Vagina (tissue), 2 donors: ENCODE results near the gene PSMD3. TPM values are rescaled to one million over a fixed set of nuclear protein-coding genes. Genes with fewer than 3 reads are reported as not detected.
A peak's percentile ranks its signal among the peaks of the same experiment; 100 is the strongest.

Source experiments
- DNase-seq, 2 donors: peaks; one replicate each; pipeline ENCODE4 v3.0.0-alpha.2; 2017; ENCODE audit errors: extremely low spot score in 2 of 2
- H3K27ac ChIP-seq: fragments of 200-600 bp; sonication (generic); one replicate; pipeline ENCODE4 v1.5.1; 2019
- H3K27me3 ChIP-seq: fragments of 200-600 bp; sonication (generic); one replicate; pipeline ENCODE4 v1.5.1; 2019
- H3K36me3 ChIP-seq, 2 donors: fragments of 200-600 bp; sonication (generic); one replicate each; pipeline ENCODE4 v1.5.1; 2017 to 2019
- H3K4me1 ChIP-seq: fragments of 200-600 bp; sonication (generic); one replicate; pipeline ENCODE4 v1.5.1; 2019
- H3K4me3 ChIP-seq, 2 donors: fragments of 200-600 bp; sonication (generic); 1 replicate in 1 of 2; 2 replicates in 1 of 2; pipeline ENCODE4 v1.5.1; 2016 to 2019
- H3K9me3 ChIP-seq: fragments of 200-600 bp; sonication (generic); one replicate; pipeline ENCODE4 v1.5.1; 2019
- CTCF ChIP-seq, 3 experiments: fragments of 450-650 bp in 2 of 3; fragments of 200-600 bp in 1 of 3; sonication (generic) in 1 of 3; IDR thresholded peaks; one replicate each; pipeline ENCODE4 v1.5.1; 2017 to 2019; ENCODE audit warnings: antibody characterized with exemption in 3 of 3, mild to moderate bottlenecking in 2 of 3, moderate library complexity in 2 of 3
- POLR2A ChIP-seq, 2 donors: fragments of 450-650 bp; IDR thresholded peaks; one replicate each; pipeline ENCODE4 v1.6.1; 2017; ENCODE audit warnings: antibody characterized with exemption in 2 of 2, mild to moderate bottlenecking in 2 of 2, moderate library complexity in 2 of 2
- POLR2AphosphoS5 ChIP-seq, 2 donors: sonication (generic); formaldehyde crosslinking; IDR thresholded peaks; one replicate each; pipeline ENCODE4 v1.9.0; 2017; ENCODE audit warnings: antibody characterized with exemption in 2 of 2, mild to moderate bottlenecking in 2 of 2, low read depth in 1 of 2; ENCODE audit not compliant: insufficient read depth in 1 of 2
- intact Hi-C: fragments of 100-400 bp; cut with DNase I; formaldehyde crosslinking; loops from one replicate; pipeline ENCODE4 v1.15.1; 2023
- total RNA-seq: library from RNA; depleted of rRNA; stranded (reverse); fragments of >200 nt; gene quantifications from one replicate; pipeline ENCODE4 v1.2.3, GENCODE V29; 2016

PSMD3 gene
- total RNA-seq, 1 donor from 2014 or later: 95.0 TPM

GRCh38 chr17:39952680-39953470 is 27.7 kb upstream of the PSMD3 start:
- Histone ChIP-seq H3K27ac (peak overlapping the region; percentile 81), H3K9me3 (no peaks in the 10 kb centered on the region), H3K4me1 (peaks cover 8% of the 10 kb centered on the region), H3K27me3 (no peaks in the 10 kb centered on the region), H3K4me3 (peak overlapping the region; percentile 40), H3K36me3 (no peaks in the 10 kb centered on the region)
- TF ChIP-seq POLR2A (IDR thresholded peaks at IDR 0.05): peak in 1 of 2 donors; percentile 37
- no peak for TF ChIP-seq CTCF (IDR thresholded peaks at IDR 0.05)
- TF ChIP-seq POLR2AphosphoS5 (IDR thresholded peaks at IDR 0.05; ENCODE audit: insufficient read depth in 1 of 2, low read depth in 1 of 2): peak in 1 of 2 donors; percentile 60
- intact Hi-C loops: no loop called here
- peak; percentile 98 to 99 for DNase-seq

GRCh38 chr17:39953471-39953888 is 27.1 kb upstream of the PSMD3 start:
- Histone ChIP-seq H3K27me3 (no peaks in the 10 kb centered on the region), H3K36me3 (no peaks in the 10 kb centered on the region), H3K9me3 (no peaks in the 10 kb centered on the region), H3K4me1 (peaks cover 8% of the 10 kb centered on the region), H3K27ac (peak overlapping the region; percentile 81), H3K4me3 (peak overlapping the region; percentile 35 to 40)
- intact Hi-C loops: no loop called here
- DNase-seq: no peak
- TF ChIP-seq POLR2AphosphoS5 (IDR thresholded peaks at IDR 0.05; ENCODE audit: insufficient read depth in 1 of 2, low read depth in 1 of 2) (no peak), CTCF (IDR thresholded peaks at IDR 0.05) (no peak), POLR2A (IDR thresholded peaks at IDR 0.05) (no peak)

- Histone ChIP-seq H3K9me3 (no peaks in the 10 kb centered on the region), H3K4me1 (peaks cover 12% of the 10 kb centered on the region), H3K4me3 (no peak overlapping the region), H3K27me3 (no peaks in the 10 kb centered on the region), H3K36me3 (no peaks in the 10 kb centered on the region), H3K27ac (no peak overlapping the region)
- intact Hi-C loops: no loop called here
- TF ChIP-seq POLR2A (IDR thresholded peaks at IDR 0.05): no peak
- no peak for TF ChIP-seq CTCF (IDR thresholded peaks at IDR 0.05)
- TF ChIP-seq POLR2AphosphoS5 (IDR thresholded peaks at IDR 0.05; ENCODE audit: insufficient read depth in 1 of 2, low read depth in 1 of 2): no peak
- no peak for DNase-seq
Observed at GRCh38 chr17:39954876-39955275, 25.7 kb upstream of the PSMD3 start.

GRCh38 chr17:39955726-39956225 is 24.8 kb upstream of the PSMD3 start:
- no peak for DNase-seq
- Histone ChIP-seq H3K4me3 (no peak overlapping the region), H3K27me3 (no peaks in the 10 kb centered on the region), H3K27ac (no peak overlapping the region), H3K36me3 (no peaks in the 10 kb centered on the region), H3K9me3 (no peaks in the 10 kb centered on the region), H3K4me1 (peaks cover 12% of the 10 kb centered on the region)
- TF ChIP-seq POLR2AphosphoS5 (IDR thresholded peaks at IDR 0.05; ENCODE audit: insufficient read depth in 1 of 2, low read depth in 1 of 2) (no peak), POLR2A (IDR thresholded peaks at IDR 0.05) (no peak), CTCF (IDR thresholded peaks at IDR 0.05) (no peak)
- intact Hi-C loops: no loop called here

GRCh38 chr17:39960524-39961041 is 20.0 kb upstream of the PSMD3 start:
- intact Hi-C loops: no loop called here
- DNase-seq: no peak
- Histone ChIP-seq H3K4me3 (no peak overlapping the region), H3K4me1 (peaks cover 4% of the 10 kb centered on the region), H3K27me3 (no peaks in the 10 kb centered on the region), H3K27ac (no peak overlapping the region), H3K36me3 (no peaks in the 10 kb centered on the region), H3K9me3 (no peaks in the 10 kb centered on the region)
- TF ChIP-seq POLR2A (IDR thresholded peaks at IDR 0.05) (no peak), POLR2AphosphoS5 (IDR thresholded peaks at IDR 0.05; ENCODE audit: insufficient read depth in 1 of 2, low read depth in 1 of 2) (no peak)
